ENCODE measurements around the gene ZFP62. TPM values are rescaled to one million over a fixed set of nuclear protein-coding genes. Genes with fewer than 3 reads are reported as not detected.

ZFP62 gene
- 17.4 and 18.0 TPM in 2 replicates for total RNA-seq

DNA sequence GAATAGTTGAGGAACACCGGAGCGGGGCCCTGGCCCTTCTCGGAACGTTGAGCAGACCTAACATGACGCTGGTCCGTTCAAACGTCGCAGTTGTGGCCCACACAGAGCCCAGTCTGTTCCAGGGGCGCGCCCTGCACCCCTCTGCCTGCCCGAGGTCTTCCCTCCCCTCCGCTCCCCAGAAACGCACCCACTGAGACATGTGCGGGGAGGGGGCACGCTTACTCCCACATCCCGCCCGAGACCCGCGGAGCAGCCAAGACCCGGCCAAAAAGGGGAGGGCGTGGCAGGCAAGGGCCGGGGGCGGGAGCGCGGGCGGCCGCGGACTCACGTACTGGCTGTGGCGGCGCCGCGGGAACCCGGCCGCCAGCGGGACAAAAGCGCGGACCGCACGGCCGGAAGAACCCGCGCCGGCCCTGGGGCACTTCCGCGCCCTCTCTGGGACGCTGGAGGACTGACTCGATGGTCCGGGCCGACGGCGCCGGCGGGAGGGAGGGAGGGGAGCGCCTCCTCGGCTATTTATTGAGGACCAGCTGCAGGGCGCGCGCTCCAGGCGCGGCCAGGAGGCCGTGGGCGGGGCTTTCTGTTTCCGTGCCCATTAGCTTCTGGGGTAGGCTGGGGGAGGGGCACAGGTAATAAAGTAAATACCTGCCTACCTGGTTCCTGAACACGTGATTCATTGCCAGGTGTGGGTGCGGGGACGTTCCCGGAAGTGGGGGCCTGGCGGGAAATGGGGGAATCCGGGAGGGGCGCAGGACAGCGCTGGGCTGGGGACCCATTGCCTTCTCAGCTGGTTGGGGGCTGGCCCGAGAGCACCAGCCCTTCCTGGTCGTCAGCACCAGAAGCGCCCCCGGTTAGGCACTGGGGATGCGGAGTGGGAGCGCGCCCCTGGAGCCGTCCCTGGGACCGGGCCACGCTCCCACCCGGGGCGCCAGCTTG lies at the start of gene ZFP62:
TSS of gene ZFP62 (minus strand) at position 390 of the 936 bp plus-strand sequence. CDS start at position 333, 57 bp downstream.

DNA sequence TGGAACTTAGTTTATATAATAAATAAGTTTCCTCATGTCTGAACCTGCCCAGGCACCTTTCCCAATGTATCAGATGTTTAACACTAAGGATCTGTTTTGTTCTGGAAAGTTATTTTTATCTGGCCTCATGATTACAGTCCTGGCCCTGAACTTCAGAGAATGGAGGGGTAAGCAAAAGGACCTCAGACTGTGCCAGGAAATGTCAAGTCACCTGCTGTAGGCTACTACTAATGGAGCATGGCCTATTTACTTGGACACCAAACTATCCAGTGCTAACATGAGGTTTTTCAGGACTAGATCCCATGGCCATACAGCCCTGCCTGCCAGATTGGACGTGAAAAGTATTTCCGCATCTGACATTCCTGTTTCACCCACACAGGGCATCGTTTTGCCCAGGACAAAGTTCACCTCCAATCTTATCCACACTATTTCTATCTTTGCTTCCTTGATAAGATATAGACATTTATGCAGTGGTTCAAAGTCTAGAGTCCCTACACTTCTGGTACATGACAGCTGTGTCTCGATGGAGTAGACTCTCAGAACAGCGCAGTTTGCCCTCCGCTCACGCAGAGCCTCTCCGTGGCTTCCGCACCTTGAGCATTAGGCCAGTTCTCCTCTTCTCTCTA lies 37.7 kb upstream of the ZFP62 start, which contains the start of gene BTNL8:
TSS of gene BTNL8 (plus strand) at position 539 of the 626 bp plus-strand sequence. CDS start 152 bp downstream, outside the sequence.

GRCh38 chr5:180802325-180803180 lies 58.5 kb downstream of the ZFP62 start, which contains the start of gene MGAT1:
MGAT1 (minus strand) TSS chr5:180802806; CDS start chr5:180792971, 9,835 bp downstream.

Other genes with a start within 250 kb of the ZFP62 start
- gene FLT4, start 211.7 kb downstream of the ZFP62 start, total RNA-seq = 0.13 and 0.31 TPM in 2 replicates
- gene OR2Y1, start 121.2 kb downstream of the ZFP62 start, total RNA-seq = not detected in 2 replicates
- gene MGAT1, start 58.5 kb downstream of the ZFP62 start, total RNA-seq = 61.7 and 67.6 TPM in 2 replicates
- gene BTNL8, start 37.9 kb upstream of the ZFP62 start, total RNA-seq = not detected in 2 replicates
- not detected in 2 replicates for gene BTNL3, start 127.6 kb upstream of the ZFP62 start, total RNA-seq
- gene BTNL9, start 179.0 kb upstream of the ZFP62 start, total RNA-seq = not detected in 2 replicates

Data from aortic smooth muscle cell (primary cell).